GM12864 (cell line): ENCODE data around the gene FSCN2.

ENCODE experiments used
- DNase-seq: peaks from one replicate; pipeline ENCODE4 v3.0.0-alpha.2; 2011; ENCODE audit warnings: low read depth
- H3K4me3 ChIP-seq: 2 replicates; pipeline ENCODE4 v1.5.1; 2011; ENCODE audit warnings: mild to moderate bottlenecking, low read depth, low read length, control low read depth
- CTCF ChIP-seq: IDR thresholded peaks from 2 replicates; pipeline ENCODE4 v1.5.1; 2011; ENCODE audit warnings: low read depth, mild to moderate bottlenecking, moderate library complexity, low read length, control low read depth, inconsistent platforms; ENCODE audit errors: missing control alignments

FSCN2 gene

GRCh38 chr17:81578038-81578441 is 49.9 kb downstream of the FSCN2 start:
- TF ChIP-seq CTCF, result no peak
- H3K4me3 ChIP-seq, result no peak overlapping the region
- DNase-seq, result no peak

- TF ChIP-seq CTCF, result no peak
Observed at GRCh38 chr17:81578561-81579225, 50.5 kb downstream of the FSCN2 start.

GRCh38 chr17:81579298-81579697 is 51.1 kb downstream of the FSCN2 start:
- no peak for TF ChIP-seq CTCF
- H3K4me3 ChIP-seq, result no peak overlapping the region
- no peak for DNase-seq

More at GRCh38 chr17:81578561-81579225, 50.5 kb downstream of the FSCN2 start:
- no peak overlapping the region for H3K4me3 ChIP-seq
- DNase-seq, result no peak

- H3K4me3 ChIP-seq, result no peak overlapping the region
- TF ChIP-seq CTCF, result no peak
- no peak for DNase-seq
Observed at GRCh38 chr17:81579821-81580321, 51.7 kb downstream of the FSCN2 start.

GRCh38 chr17:81580481-81580880 is 52.3 kb downstream of the FSCN2 start:
- H3K4me3 ChIP-seq, result no peak overlapping the region
- no peak for DNase-seq
- no peak for TF ChIP-seq CTCF

- DNase-seq, result no peak
- H3K4me3 ChIP-seq, result no peak overlapping the region
- no peak for TF ChIP-seq CTCF
Observed at GRCh38 chr17:81581758-81582157, 53.6 kb downstream of the FSCN2 start.

- no peak for DNase-seq
- no peak overlapping the region for H3K4me3 ChIP-seq
- TF ChIP-seq CTCF, result no peak
Observed at GRCh38 chr17:81582341-81582740, 54.2 kb downstream of the FSCN2 start.
